Tibial nerve (tissue), 4 donors: ENCODE data around the gene LFNG. TPM values are rescaled to one million over a fixed set of nuclear protein-coding genes. Genes with fewer than 3 reads are reported as not detected.
A peak's percentile ranks its signal among the peaks of the same experiment; 100 is the strongest.

Source experiments
- DNase-seq, 2 donors: peaks; one replicate each; pipeline ENCODE4 v3.0.0-alpha.2; 2019; ENCODE audit warnings: low spot score in 2 of 2
- H3K27ac ChIP-seq, 4 donors: fragments of 200-600 bp; sonication (generic) in 3 of 4; one replicate each; pipeline ENCODE4 v1.5.1; 2017 to 2019; ENCODE audit warnings: mild to moderate bottlenecking in 1 of 4
- H3K27me3 ChIP-seq, 2 donors: fragments of 200-600 bp; sonication (generic) in 1 of 2; one replicate each; pipeline versions ENCODE4 v1.5.1 to v1.6.0; 2017 to 2019
- H3K36me3 ChIP-seq, 3 donors: fragments of 200-600 bp; sonication (generic); one replicate each; pipeline ENCODE4 v1.5.1; 2018 to 2019
- H3K4me1 ChIP-seq, 4 donors: fragments of 200-600 bp; sonication (generic) in 3 of 4; one replicate each; pipeline ENCODE4 v1.5.1; 2017 to 2019
- H3K4me3 ChIP-seq, 4 donors: fragments of 200-600 bp; sonication (generic) in 3 of 4; one replicate each; pipeline ENCODE4 v1.5.1; 2017 to 2019; ENCODE audit warnings: mild to moderate bottlenecking in 1 of 4, moderate library complexity in 1 of 4
- H3K9me3 ChIP-seq, 4 donors: fragments of 200-600 bp; sonication (generic) in 3 of 4; one replicate each; pipeline ENCODE4 v1.5.1; 2017 to 2019
- CTCF ChIP-seq, 5 experiments: fragments of 200-600 bp in 3 of 5; fragments of 450-650 bp in 2 of 5; sonication (generic) in 3 of 5; IDR thresholded peaks; one replicate each; pipeline ENCODE4 v1.5.1; 2016 to 2019; ENCODE audit warnings: antibody characterized with exemption in 5 of 5, mild to moderate bottlenecking in 3 of 5, moderate library complexity in 2 of 5
- EP300 ChIP-seq, 2 donors: sonication (generic); formaldehyde crosslinking; IDR thresholded peaks; one replicate each; pipeline ENCODE4 v1.6.1; 2017; ENCODE audit warnings: antibody characterized with exemption in 2 of 2, mild to moderate bottlenecking in 1 of 2
- POLR2A ChIP-seq, 2 donors: fragments of 450-650 bp; IDR thresholded peaks; one replicate each; pipeline ENCODE4 v1.6.1; 2017; ENCODE audit warnings: antibody characterized with exemption in 2 of 2, mild to moderate bottlenecking in 2 of 2, moderate library complexity in 2 of 2
- WGBS, 2 donors: methylation state at CpG; one replicate each; pipeline ENCODE4 v1.1.5; 2018; 5-methylcytosine and 5-hydroxymethylcytosine counted together
- total RNA-seq, 4 donors: library from RNA; depleted of rRNA; stranded (reverse); fragments of >200 nt; gene quantifications; one replicate each; pipeline ENCODE4 v1.1.0, GENCODE V29; 2016

The LFNG gene
- total RNA-seq, 4 donors from 2014 or later = 8.8 to 21.6 (median 11.3) TPM

- Histone ChIP-seq H3K9me3 (no peaks in the 10 kb centered on the region), H3K27me3 (no peaks in the 10 kb centered on the region), H3K4me3 (peak overlapping the region in 1 of 4 donors; percentile 27), H3K27ac (peak overlapping the region in 2 of 4 donors; percentile 22 to 85), H3K4me1 (peaks cover 0 to 46% (median 29%) of the 10 kb centered on the region in 4 donors), H3K36me3 (no peaks in the 10 kb centered on the region)
- 59% methylated on average over 15 of the region's 18 CpGs; no CpG with 5 or more reads in 1 of the 2 donors for WGBS, 2 donors
- DNase-seq = no peak
- TF ChIP-seq CTCF (IDR thresholded peaks at IDR 0.05) = no peak
- TF ChIP-seq POLR2A (IDR thresholded peaks at IDR 0.05) = no peak
- no peak for TF ChIP-seq EP300 (IDR thresholded peaks at IDR 0.05)
Measured at GRCh38 chr7:2511769-2512168, 7.8 kb upstream of the LFNG start.

- DNase-seq = no peak
- H3K36me3 ChIP-seq = no peaks in the 10 kb centered on the region
- no peak overlapping the region for H3K4me3 ChIP-seq
- H3K4me1 ChIP-seq = peaks cover 0 to 49% (median 29%) of the 10 kb centered on the region in 4 donors
- no peaks in the 10 kb centered on the region for H3K9me3 ChIP-seq
- WGBS, 2 donors = 24 to 56% methylated on average over 4 to 12 of the region's 12 CpGs
- H3K27ac ChIP-seq = peak overlapping the region in 1 of 4 donors; percentile 85
- TF ChIP-seq EP300 (IDR thresholded peaks at IDR 0.05) (no peak), POLR2A (IDR thresholded peaks at IDR 0.05) (no peak), CTCF (IDR thresholded peaks at IDR 0.05) (no peak)
- no peaks in the 10 kb centered on the region for H3K27me3 ChIP-seq
Measured at GRCh38 chr7:2512179-2512661, 7.4 kb upstream of the LFNG start.

GRCh38 chr7:2512713-2513112 is 6.9 kb upstream of the LFNG start:
- DNase-seq = no peak
- 81 to 91% methylated on average over 3 of the region's 3 CpGs for whole genome bisulfite sequencing, 2 donors
- Histone ChIP-seq H3K9me3 (no peaks in the 10 kb centered on the region), H3K4me1 (peaks cover 0 to 53% (median 29%) of the 10 kb centered on the region in 4 donors), H3K27ac (no peak overlapping the region), H3K36me3 (no peaks in the 10 kb centered on the region), H3K27me3 (no peaks in the 10 kb centered on the region), H3K4me3 (no peak overlapping the region)
- TF ChIP-seq EP300 (IDR thresholded peaks at IDR 0.05) = no peak
- no peak for TF ChIP-seq POLR2A (IDR thresholded peaks at IDR 0.05)
- TF ChIP-seq CTCF (IDR thresholded peaks at IDR 0.05) = no peak

- TF ChIP-seq CTCF (IDR thresholded peaks at IDR 0.05) = no peak
- no peak for TF ChIP-seq POLR2A (IDR thresholded peaks at IDR 0.05)
- no peak for TF ChIP-seq EP300 (IDR thresholded peaks at IDR 0.05)
- no peak for DNase-seq
- Histone ChIP-seq H3K36me3 (no peaks in the 10 kb centered on the region), H3K4me3 (no peak overlapping the region), H3K27ac (no peak overlapping the region), H3K4me1 (peaks cover 0 to 53% (median 31%) of the 10 kb centered on the region in 4 donors), H3K9me3 (no peaks in the 10 kb centered on the region), H3K27me3 (no peaks in the 10 kb centered on the region)
- WGBS, 2 donors = 55 to 90% methylated on average over 2 to 4 of the region's 7 CpGs
Measured at GRCh38 chr7:2513702-2514101, 5.9 kb upstream of the LFNG start.

- WGBS, 2 donors = 79 to 91% methylated on average over 9 of the region's 9 CpGs
- H3K4me1 ChIP-seq = peaks cover 0 to 49% (median 30%) of the 10 kb centered on the region in 4 donors
- H3K27me3 ChIP-seq = no peaks in the 10 kb centered on the region
- H3K4me3 ChIP-seq = no peak overlapping the region
- no peak for DNase-seq
- TF ChIP-seq CTCF (IDR thresholded peaks at IDR 0.05) (no peak), POLR2A (IDR thresholded peaks at IDR 0.05) (no peak), EP300 (IDR thresholded peaks at IDR 0.05) (no peak)
- no peaks in the 10 kb centered on the region for H3K36me3 ChIP-seq
- H3K27ac ChIP-seq = no peak overlapping the region
- no peaks in the 10 kb centered on the region for H3K9me3 ChIP-seq
Measured at GRCh38 chr7:2514473-2515423, 4.8 kb upstream of the LFNG start.
